HG02840 (cell line): ENCODE results near the gene GAA.

Source experiments
- ATAC-seq: cut with Tn5 transposase; IDR thresholded peaks from one replicate; pipeline ENCODE4 v1.9.1; 2021; ENCODE audit warnings: mild to moderate bottlenecking, moderate library complexity, moderate number of reproducible peaks; ENCODE audit not compliant: unreplicated experiment, low FRiP score

The GAA gene

GRCh38 chr17:80115159-80115558 lies 13.8 kb downstream of the GAA start:
- no peak for ATAC-seq

GRCh38 chr17:80116276-80116920 lies 15.0 kb downstream of the GAA start:
- no peak for ATAC-seq

GRCh38 chr17:80116921-80117380 lies 15.6 kb downstream of the GAA start:
- no peak for ATAC-seq

- no peak for ATAC-seq
Observed at GRCh38 chr17:80117491-80118401, 16.4 kb downstream of the GAA start.

- no peak for ATAC-seq
Observed at GRCh38 chr17:80118601-80119270, 17.4 kb downstream of the GAA start.

- ATAC-seq: no peak
Observed at GRCh38 chr17:80119271-80119791, 17.9 kb downstream of the GAA start.

- ATAC-seq: no peak
Observed at GRCh38 chr17:80119839-80120238, 18.5 kb downstream of the GAA start.

- ATAC-seq: no peak
Observed at GRCh38 chr17:80122026-80122575, 20.7 kb downstream of the GAA start.

GRCh38 chr17:80122926-80123505 lies 21.6 kb downstream of the GAA start:
- ATAC-seq: no peak

- ATAC-seq: no peak
Observed at GRCh38 chr17:80123791-80124190, 22.4 kb downstream of the GAA start.

- ATAC-seq: no peak
Observed at GRCh38 chr17:80124351-80124981, 23.1 kb downstream of the GAA start.

- ATAC-seq: no peak
Observed at GRCh38 chr17:80125656-80126448, 24.5 kb downstream of the GAA start.

GRCh38 chr17:80126449-80126715 lies 25.0 kb downstream of the GAA start:
- ATAC-seq: no peak

GRCh38 chr17:80129006-80129565 lies 27.7 kb downstream of the GAA start:
- no peak for ATAC-seq

- ATAC-seq: no peak
Observed at GRCh38 chr17:80130992-80131391, 29.6 kb downstream of the GAA start.

GRCh38 chr17:80132906-80133625 lies 31.7 kb downstream of the GAA start:
- no peak for ATAC-seq

- no peak for ATAC-seq
Observed at GRCh38 chr17:80133626-80133970, 32.2 kb downstream of the GAA start.

- no peak for ATAC-seq
Observed at GRCh38 chr17:80137131-80137530, 35.8 kb downstream of the GAA start.
